ENCODE results near the gene STK10.

GRCh38 chr5:172089298-172090117, 98.5 kb downstream of the STK10 start:
- TF ChIP-seq EP300 (IDR thresholded peaks at IDR 0.05; ENCODE audit: borderline replicate concordance in 1 of 2, low read depth in 1 of 2, low read length in 1 of 2) (no peak), CTCF (IDR thresholded peaks at IDR 0.05) (no peak), MXI1 (IDR thresholded peaks at IDR 0.05; ENCODE audit: low read depth, low read length) (no peak), TCF12 (IDR thresholded peaks at IDR 0.05) (no peak), POLR2AphosphoS5 (IDR thresholded peaks at IDR 0.05; ENCODE audit: low read depth, low read length) (no peak), NRF1 (IDR thresholded peaks at IDR 0.05; ENCODE audit: low read depth, low read length) (no peak), NFIC (IDR thresholded peaks at IDR 0.05; ENCODE audit: borderline replicate concordance) (no peak), TAF1 (IDR thresholded peaks at IDR 0.05; ENCODE audit: borderline replicate concordance, low read depth, low read length) (no peak), CHD2 (IDR thresholded peaks at IDR 0.05; ENCODE audit: low read length, partially characterized antibody) (no peak), MAX (IDR thresholded peaks at IDR 0.05; ENCODE audit: low read depth) (no peak), RAD21 (IDR thresholded peaks at IDR 0.05; ENCODE audit: low read length) (no peak)
